ENCODE measurements around the gene OSBPL2.

OSBPL2 gene

GRCh38 chr20:62212299-62212698 lies 26.0 kb upstream of the OSBPL2 start:
- no peak overlapping the region for H3K27ac Mint-ChIP-seq

DNA sequence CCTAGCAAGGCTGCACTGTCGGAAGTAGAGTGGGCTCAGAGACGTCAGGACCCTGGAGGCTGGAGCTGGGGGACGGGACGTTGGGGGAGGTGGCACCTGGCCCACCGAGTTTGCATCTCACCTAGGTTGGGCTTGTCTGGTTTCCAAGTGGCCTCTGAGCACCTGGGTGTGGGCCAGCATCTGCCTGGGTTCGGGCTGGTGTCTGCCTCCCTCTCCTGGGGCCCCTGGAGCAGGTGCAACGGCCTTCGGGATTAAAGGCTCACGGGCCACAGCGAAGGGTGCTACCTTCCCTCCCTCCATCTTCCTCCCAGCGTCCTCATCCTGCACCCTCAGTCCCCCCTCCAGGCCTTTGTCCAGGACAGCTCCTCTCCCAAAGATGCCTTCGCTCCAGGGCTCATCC lies 24.3 kb upstream of the OSBPL2 start:
- H3K4me1 Mint-ChIP-seq (ENCODE audit: low read depth) = no peaks in the 10 kb centered on the region
- H3K27ac Mint-ChIP-seq = no peak overlapping the region
- H3K27me3 Mint-ChIP-seq (ENCODE audit: low read depth) = peaks cover 6% of the 10 kb centered on the region

More at GRCh38 chr20:62212299-62212698, 26.0 kb upstream of the OSBPL2 start:
- Mint-ChIP-seq H3K36me3 (ENCODE audit: low read depth) (no peaks in the 10 kb centered on the region), H3K4me1 (ENCODE audit: low read depth) (no peaks in the 10 kb centered on the region), H3K9me3 (no peaks in the 10 kb centered on the region), H3K27me3 (ENCODE audit: low read depth) (peaks cover 2% of the 10 kb centered on the region), H3K4me3 (no peak overlapping the region)
- no peak for DNase-seq (ENCODE audit: low spot score)

DNA sequence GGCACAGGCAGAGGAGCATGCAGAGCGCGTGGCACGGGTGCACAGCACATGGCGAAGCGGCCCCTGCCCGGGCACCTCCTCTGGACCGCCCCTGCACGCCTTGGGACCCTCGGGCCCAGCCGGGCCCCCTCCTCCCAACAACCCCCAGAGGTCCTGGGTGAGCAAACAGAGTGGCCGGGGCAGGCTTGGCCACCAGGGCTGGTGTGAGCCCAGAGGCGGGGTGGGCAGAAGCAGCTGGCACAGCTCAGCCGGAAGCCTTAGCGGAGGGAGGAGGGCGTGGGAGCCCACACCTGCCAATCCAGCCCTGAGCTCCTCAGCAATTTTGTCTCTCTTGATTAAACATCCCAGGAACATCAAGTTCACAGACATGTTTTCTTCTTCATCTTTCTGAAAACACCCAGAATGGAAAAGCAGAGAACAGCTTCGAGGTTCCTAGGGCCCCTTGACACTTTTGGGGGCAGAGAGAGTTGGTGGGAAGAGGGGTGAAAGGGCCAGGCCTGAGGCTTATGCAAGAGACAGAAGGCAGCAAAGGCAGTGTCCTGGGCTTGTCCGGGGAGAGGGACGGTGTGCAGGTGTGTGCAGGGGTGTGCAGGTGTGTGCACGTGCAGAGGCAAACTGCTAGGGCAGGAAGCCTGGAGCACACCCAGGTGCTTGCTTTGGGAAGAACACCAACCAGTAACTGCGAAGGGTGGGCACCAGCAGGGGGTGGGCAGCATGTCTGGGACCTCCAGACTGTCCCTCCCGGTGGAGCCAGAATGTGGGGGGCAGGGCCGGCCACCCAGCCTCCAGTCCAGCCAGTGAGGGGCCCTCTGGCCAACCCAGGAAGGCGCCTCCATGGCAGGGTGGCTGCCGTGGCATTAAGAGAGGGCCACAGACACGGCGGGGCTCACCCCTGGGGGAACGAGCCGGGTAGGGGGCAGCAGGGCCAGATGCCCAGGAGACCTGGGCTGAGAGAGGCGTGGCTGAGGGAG lies 23.0 kb upstream of the OSBPL2 start:
- Mint-ChIP-seq H3K4me1 (ENCODE audit: low read depth) (no peaks in the 10 kb centered on the region), H3K36me3 (ENCODE audit: low read depth) (no peaks in the 10 kb centered on the region), H3K4me3 (no peak overlapping the region), H3K27ac (no peak overlapping the region), H3K27me3 (ENCODE audit: low read depth) (peaks cover 9% of the 10 kb centered on the region), H3K9me3 (no peaks in the 10 kb centered on the region)
- DNase-seq (ENCODE audit: low spot score) = no peak

More for the DNA sequence above, 24.3 kb upstream of the OSBPL2 start:
- Mint-ChIP-seq H3K9me3 (no peaks in the 10 kb centered on the region), H3K36me3 (ENCODE audit: low read depth) (no peaks in the 10 kb centered on the region), H3K4me3 (no peak overlapping the region)
- DNase-seq (ENCODE audit: low spot score) = no peak

GRCh38 chr20:62215991-62216635 lies 22.2 kb upstream of the OSBPL2 start:
- Mint-ChIP-seq H3K36me3 (ENCODE audit: low read depth) (no peaks in the 10 kb centered on the region), H3K4me1 (ENCODE audit: low read depth) (no peaks in the 10 kb centered on the region), H3K9me3 (no peaks in the 10 kb centered on the region), H3K4me3 (no peak overlapping the region), H3K27ac (no peak overlapping the region), H3K27me3 (ENCODE audit: low read depth) (peaks cover 15% of the 10 kb centered on the region)
- DNase-seq (ENCODE audit: low spot score) = no peak

DNA sequence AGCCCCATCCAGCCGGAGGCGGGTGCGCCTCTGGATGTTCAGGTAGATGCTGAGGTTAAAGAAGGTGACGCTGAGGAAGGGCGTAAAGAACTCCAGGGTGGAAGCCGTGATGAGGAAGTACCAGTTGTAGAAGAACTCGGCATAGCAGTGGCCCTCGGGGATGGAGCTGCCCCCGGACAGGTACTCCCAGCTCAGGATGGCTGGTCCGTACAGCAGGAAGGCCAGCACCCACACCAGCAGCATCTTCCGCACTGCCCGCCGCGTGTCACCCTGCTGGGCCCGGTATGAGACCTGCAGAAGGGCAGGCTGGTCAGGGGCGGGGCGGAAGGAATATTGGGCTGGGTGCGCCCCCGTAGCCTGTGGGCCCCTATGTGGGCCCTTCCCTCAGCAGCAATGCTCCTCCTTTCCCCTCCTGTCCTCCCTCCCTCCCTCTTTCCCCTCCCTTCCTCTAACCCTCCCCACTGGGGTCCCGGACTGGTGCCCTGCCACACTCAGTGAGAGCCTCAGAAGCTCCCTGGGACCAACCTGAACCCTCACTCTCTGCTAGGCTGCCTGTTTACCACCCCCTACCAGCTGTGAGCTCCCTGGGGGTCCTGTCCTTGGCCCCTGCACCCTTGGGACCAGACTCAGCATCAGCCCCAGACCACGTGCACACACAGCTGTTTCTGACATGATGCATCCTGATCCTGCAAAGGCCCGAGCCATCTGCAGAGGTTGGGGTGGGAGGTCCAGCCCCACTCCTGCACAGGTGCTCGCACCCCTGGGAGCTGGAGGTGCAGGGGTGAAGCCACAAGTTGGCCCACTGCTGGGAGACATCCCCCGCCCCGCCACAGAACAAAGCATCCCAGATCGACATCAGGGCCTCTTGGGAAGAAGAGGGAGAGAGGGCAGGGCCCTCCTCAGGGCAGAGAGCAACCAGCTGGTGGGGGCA lies 21.4 kb upstream of the OSBPL2 start:
- Mint-ChIP-seq H3K27ac (no peak overlapping the region), H3K9me3 (no peaks in the 10 kb centered on the region), H3K4me3 (no peak overlapping the region), H3K4me1 (ENCODE audit: low read depth) (no peaks in the 10 kb centered on the region), H3K27me3 (ENCODE audit: low read depth) (peaks cover 20% of the 10 kb centered on the region), H3K36me3 (ENCODE audit: low read depth) (no peaks in the 10 kb centered on the region)
- DNase-seq (ENCODE audit: low spot score) = no peak

GRCh38 chr20:62217913-62218773 lies 20.2 kb upstream of the OSBPL2 start:
- peaks cover 20% of the 10 kb centered on the region for H3K27me3 Mint-ChIP-seq (ENCODE audit: low read depth)
- H3K9me3 Mint-ChIP-seq = no peaks in the 10 kb centered on the region
- no peaks in the 10 kb centered on the region for H3K36me3 Mint-ChIP-seq (ENCODE audit: low read depth)
- H3K4me3 Mint-ChIP-seq = no peak overlapping the region
- H3K4me1 Mint-ChIP-seq (ENCODE audit: low read depth) = no peaks in the 10 kb centered on the region
- no peak overlapping the region for H3K27ac Mint-ChIP-seq
- no peak for DNase-seq (ENCODE audit: low spot score)

DNA sequence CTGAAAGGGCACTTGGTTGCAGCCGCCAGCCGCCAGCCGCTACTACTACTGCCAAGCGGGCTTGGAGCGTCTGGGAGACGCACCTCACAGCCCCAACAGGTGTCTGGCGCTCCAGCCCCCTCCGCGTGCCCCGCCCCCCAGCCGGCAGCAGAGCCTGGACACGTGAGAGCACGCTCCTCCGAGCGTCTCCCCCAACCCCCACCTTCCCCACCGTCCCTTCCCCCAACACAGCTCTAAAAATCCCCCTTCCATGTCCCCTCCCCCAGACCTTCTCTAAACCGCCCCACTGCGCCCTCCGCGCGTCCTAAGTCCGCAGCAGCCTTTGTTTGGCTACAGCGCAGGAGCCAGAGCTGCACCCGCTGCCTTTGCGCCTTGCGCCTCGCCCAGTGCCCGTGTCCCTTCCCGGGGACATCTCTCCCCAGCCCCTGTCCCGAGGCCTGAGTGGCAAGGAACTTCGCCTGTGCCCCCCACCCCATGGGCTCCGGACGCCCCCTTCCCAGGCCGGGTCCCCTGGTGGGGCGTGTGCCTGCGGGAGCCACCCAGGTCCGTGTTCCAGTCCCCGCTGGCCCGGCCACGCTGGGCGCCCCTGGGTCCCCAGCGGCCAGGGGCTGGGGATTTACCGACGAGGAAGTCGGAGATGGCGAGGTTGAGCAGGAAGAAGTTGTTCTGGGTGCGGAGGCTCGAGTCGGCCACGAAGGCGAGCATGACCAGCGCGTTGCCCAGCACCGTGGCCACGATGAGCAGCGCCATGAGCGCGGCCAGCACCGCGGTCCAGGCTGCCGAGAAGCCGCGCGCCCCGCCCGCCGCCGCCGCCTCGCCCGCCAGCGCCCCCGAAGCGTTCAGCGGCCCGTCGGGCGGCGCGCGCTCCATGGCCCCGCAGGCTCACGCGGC lies 19.0 kb upstream of the OSBPL2 start:
- no peak overlapping the region for H3K27ac Mint-ChIP-seq
- no peaks in the 10 kb centered on the region for H3K9me3 Mint-ChIP-seq
- H3K27me3 Mint-ChIP-seq (ENCODE audit: low read depth) = peaks cover 20% of the 10 kb centered on the region
- peak overlapping the region; percentile 26 for H3K4me3 Mint-ChIP-seq
- no peaks in the 10 kb centered on the region for H3K4me1 Mint-ChIP-seq (ENCODE audit: low read depth)
- H3K36me3 Mint-ChIP-seq (ENCODE audit: low read depth) = no peaks in the 10 kb centered on the region
- no peak for DNase-seq (ENCODE audit: low spot score)

DNA sequence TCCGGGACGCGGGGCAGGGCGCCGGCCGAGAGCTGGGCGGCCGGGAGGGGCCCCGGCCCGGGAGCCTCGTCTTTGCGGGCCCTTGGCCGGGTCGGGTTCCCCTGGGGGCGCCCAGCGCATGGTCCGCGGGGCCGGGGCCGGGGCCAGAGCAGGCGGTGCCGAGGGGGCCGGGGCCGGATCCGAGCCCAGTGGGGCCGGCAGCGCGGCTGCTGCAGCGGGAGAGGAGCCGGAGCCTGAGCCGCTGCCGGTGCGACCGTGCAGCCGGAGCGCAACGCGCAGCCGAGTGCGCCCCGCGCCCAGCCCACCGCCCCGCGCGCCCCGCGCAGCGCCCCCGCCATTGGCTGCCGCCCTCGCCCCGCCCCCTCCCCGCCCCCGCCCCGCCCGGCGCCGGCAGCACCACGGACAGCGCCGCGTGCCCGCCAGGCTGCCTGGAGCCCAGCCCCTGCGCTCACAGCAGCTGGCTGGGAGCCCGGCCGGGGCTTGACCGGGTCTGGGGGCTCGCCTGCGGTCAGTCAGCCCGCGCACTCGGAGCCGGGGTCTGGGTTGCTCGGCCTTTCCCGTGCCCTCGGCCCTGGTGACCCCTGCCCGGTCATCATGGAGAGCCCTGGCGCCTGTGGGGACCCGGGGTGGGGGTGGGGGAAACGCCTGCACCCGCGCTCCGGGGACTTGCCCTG lies 18.2 kb upstream of the OSBPL2 start, which contains the start of gene HRH3:
TSS of gene HRH3 (minus strand) at position 287 of the 674 bp plus-strand sequence. CDS start 308 bp downstream, outside the sequence.
- DNase-seq (ENCODE audit: low spot score) = peak; percentile 32
- no peaks in the 10 kb centered on the region for H3K4me1 Mint-ChIP-seq (ENCODE audit: low read depth)
- peak within 1 kb of the TSS; percentile 26 for H3K4me3 Mint-ChIP-seq
- H3K27ac Mint-ChIP-seq = no peak within 1 kb of the TSS
- H3K36me3 Mint-ChIP-seq (ENCODE audit: low read depth) = no peaks in the 10 kb centered on the region
- H3K9me3 Mint-ChIP-seq = no peaks in the 10 kb centered on the region
- H3K27me3 Mint-ChIP-seq (ENCODE audit: low read depth) = peaks cover 20% of the 10 kb centered on the region

- Mint-ChIP-seq H3K4me1 (ENCODE audit: low read depth) (no peaks in the 10 kb centered on the region), H3K36me3 (ENCODE audit: low read depth) (no peaks in the 10 kb centered on the region), H3K4me3 (no peak overlapping the region), H3K9me3 (no peaks in the 10 kb centered on the region), H3K27me3 (ENCODE audit: low read depth) (peaks cover 20% of the 10 kb centered on the region), H3K27ac (no peak overlapping the region)
- no peak for DNase-seq (ENCODE audit: low spot score)
These were observed 17.4 kb upstream of the OSBPL2 start for GRCh38 chr20:62220666-62221568.

DNA sequence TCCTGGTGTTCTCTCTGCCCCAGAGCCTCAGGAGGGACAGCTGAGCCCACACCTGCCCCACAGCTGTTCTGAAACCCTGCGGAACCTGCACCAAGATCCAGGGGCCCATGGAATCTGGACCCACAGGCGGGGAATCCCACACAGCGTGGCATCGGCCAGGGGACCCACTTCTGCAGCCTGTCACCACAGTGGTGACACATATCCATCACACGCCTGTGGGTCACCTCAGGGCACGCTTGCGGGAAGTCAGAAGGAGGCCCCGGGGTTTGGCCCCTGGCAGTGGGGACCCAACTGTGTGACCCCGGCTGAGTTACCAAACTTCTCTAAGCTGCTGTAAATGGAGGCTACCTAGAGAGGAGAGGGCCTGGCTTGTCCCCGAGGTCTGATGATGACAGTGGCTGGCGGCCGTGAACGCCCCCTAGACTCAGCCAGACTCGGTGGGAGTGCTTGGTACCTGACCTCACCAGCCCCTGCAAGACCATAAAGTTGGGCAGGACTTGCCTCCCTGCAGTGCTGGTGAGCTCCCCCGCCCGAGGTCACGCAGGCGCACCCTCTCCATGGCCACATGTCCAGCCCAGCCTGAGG lies 16.0 kb upstream of the OSBPL2 start:
- no peaks in the 10 kb centered on the region for H3K36me3 Mint-ChIP-seq (ENCODE audit: low read depth)
- DNase-seq (ENCODE audit: low spot score) = no peak
- H3K9me3 Mint-ChIP-seq = no peaks in the 10 kb centered on the region
- no peaks in the 10 kb centered on the region for H3K4me1 Mint-ChIP-seq (ENCODE audit: low read depth)
- no peak overlapping the region for H3K27ac Mint-ChIP-seq
- H3K27me3 Mint-ChIP-seq (ENCODE audit: low read depth) = peaks cover 18% of the 10 kb centered on the region
- H3K4me3 Mint-ChIP-seq = no peak overlapping the region

- no peak for DNase-seq (ENCODE audit: low spot score)
- H3K27ac Mint-ChIP-seq = no peak overlapping the region
- no peak overlapping the region for H3K4me3 Mint-ChIP-seq
- no peaks in the 10 kb centered on the region for H3K9me3 Mint-ChIP-seq
- peaks cover 18% of the 10 kb centered on the region for H3K27me3 Mint-ChIP-seq (ENCODE audit: low read depth)
- H3K36me3 Mint-ChIP-seq (ENCODE audit: low read depth) = no peaks in the 10 kb centered on the region
- no peaks in the 10 kb centered on the region for H3K4me1 Mint-ChIP-seq (ENCODE audit: low read depth)
These were observed 15.3 kb upstream of the OSBPL2 start for GRCh38 chr20:62222972-62223371.
